GM10266 (cell line): ENCODE results near the gene IQCB1.
"Not testable (repeated sequence)": the region's sequence is repeated elsewhere in the genome, so short reads cannot be mapped to it uniquely, and the experiment has no call there.

Source experiments
- DNase-seq: peaks from one replicate; pipeline ENCODE4 v3.0.0; 2012; ENCODE audit errors: extremely low spot score
- CTCF ChIP-seq: IDR thresholded peaks from 2 replicates; pipeline ENCODE4 v1.5.1; 2012; ENCODE audit warnings: mild to moderate bottlenecking, low read depth; ENCODE audit not compliant: control insufficient read depth, insufficient read depth; ENCODE audit errors: missing control alignments

The IQCB1 gene

GRCh38 chr3:121781611-121782010 is 53.2 kb downstream of the IQCB1 start:
- DNase-seq, result no peak
- TF ChIP-seq CTCF, result no peak

GRCh38 chr3:121775095-121775494 is 59.8 kb downstream of the IQCB1 start:
- DNase-seq, result not testable (repeated sequence)

- no peak for DNase-seq
- no peak for TF ChIP-seq CTCF
These were observed 65.6 kb downstream of the IQCB1 start for GRCh38 chr3:121769246-121769645.

- DNase-seq, result no peak
- TF ChIP-seq CTCF, result no peak
These were observed 66.4 kb downstream of the IQCB1 start for GRCh38 chr3:121768452-121768851.

- no peak for TF ChIP-seq CTCF
- no peak for DNase-seq
These were observed 75.2 kb downstream of the IQCB1 start for GRCh38 chr3:121759541-121760202.

- no peak for DNase-seq
- TF ChIP-seq CTCF, result no peak
These were observed 76.0 kb downstream of the IQCB1 start for GRCh38 chr3:121758727-121759450.

- DNase-seq, result no peak
- TF ChIP-seq CTCF, result no peak
These were observed 76.9 kb downstream of the IQCB1 start for GRCh38 chr3:121757812-121758545.
